HG03175 (cell line): Measurements from ENCODE around the gene OLIG3.

Experiments used
- ATAC-seq: cut with Tn5 transposase; IDR thresholded peaks from one replicate; pipeline ENCODE4 v1.9.1; 2021; ENCODE audit warnings: mild to moderate bottlenecking, moderate library complexity; ENCODE audit not compliant: unreplicated experiment

The OLIG3 gene

DNA sequence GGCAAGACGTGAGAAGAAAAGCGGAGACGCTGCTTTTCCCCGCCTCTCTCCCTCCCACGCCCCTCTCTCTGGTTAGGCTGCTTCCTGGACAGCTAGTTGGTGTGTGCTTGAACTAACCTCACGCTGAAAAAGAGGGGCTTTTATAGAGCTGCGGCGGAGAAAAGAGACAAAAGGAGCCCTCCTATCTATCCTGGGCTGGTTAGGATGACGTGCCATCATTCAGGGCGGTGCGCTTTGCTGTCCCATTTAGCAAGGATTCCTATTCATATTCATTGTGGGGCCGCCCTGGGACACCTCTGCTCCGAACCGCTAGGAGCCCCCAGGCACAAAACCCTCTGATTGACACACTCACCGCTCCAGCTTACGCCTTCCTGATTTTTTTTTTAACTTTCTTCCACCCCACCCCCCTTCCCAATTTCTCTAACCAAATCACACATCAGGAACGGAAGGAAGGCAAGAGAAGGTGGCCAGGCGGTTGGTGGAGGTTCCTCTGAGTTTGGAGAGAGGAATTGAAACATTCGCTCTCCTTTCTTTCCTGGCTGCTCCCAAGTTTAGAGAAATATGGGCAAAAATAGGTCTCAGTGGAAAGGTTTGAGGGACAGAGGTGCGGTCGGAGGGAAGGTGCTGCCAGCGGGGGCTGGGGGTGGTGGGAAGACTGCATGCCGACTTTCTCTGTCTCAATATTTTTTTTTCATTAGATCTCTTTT lies at the start of gene OLIG3:
TSS of gene OLIG3 (minus strand) at position 114 of the 707 bp plus-strand sequence. CDS start 224 bp downstream, outside the sequence.
- no peak for ATAC-seq

DNA sequence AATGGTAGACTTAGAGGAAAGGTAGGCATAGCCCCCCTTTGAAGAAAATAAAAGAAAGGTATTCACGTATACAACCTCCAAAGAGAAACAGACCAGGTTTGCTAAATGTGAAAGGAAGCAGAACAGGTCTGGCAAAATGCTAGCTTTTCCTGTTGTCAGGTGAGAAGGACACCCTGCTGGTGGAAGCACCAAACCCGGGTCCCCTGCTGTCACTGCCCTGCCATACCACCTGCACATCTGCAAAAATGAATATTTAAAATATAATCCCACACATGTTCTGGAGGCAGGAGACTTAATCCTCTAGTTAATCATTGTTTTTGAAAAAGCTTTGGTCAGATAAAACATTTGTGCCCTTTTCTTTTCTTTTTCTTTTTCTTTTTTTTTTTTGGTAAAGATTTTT lies 48.9 kb upstream of the OLIG3 start:
- ATAC-seq = no peak

DNA sequence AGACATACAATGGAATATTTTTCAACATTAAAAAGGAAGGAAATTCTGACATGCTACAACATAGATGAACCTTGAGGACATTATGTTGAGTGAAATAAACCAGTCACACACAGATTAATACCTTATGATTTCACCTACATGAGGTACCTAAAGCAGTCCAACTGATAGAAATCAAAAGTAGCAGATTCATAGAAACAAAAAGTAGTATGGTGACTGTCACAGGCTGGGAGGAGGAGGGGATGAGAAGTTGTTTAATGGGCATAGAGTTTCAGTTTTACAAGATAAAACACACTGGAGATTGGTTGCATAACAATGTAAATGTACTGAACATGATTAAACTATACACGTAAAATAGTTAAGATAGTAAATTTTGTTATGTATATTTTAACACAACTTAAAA lies 48.5 kb upstream of the OLIG3 start:
- ATAC-seq = no peak

DNA sequence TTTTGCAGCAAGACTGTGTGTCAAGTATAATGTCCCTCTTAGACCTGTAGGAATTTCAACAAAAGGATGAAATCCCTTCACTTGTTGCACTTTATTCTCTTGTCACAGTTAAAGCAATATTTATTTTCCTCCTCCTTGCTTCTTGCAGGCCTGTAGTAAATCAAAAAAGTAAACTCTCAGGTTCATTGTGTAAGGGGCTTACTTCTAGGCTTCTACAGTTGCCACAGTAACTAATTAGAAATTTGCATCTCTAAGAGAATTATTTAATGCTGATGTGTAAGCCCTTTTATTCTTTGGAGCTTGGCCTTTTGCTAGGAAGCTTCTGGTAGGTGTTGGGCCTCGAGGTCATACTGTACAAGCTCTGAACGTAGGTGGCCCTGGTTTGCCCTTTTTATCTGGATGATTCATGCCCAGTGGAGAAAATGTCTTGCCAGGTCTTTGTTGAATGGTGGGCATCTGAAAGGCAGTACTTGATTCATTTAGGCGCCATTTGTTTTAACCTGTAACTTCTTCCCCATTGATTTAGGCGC lies 47.4 kb upstream of the OLIG3 start:
- no peak for ATAC-seq

DNA sequence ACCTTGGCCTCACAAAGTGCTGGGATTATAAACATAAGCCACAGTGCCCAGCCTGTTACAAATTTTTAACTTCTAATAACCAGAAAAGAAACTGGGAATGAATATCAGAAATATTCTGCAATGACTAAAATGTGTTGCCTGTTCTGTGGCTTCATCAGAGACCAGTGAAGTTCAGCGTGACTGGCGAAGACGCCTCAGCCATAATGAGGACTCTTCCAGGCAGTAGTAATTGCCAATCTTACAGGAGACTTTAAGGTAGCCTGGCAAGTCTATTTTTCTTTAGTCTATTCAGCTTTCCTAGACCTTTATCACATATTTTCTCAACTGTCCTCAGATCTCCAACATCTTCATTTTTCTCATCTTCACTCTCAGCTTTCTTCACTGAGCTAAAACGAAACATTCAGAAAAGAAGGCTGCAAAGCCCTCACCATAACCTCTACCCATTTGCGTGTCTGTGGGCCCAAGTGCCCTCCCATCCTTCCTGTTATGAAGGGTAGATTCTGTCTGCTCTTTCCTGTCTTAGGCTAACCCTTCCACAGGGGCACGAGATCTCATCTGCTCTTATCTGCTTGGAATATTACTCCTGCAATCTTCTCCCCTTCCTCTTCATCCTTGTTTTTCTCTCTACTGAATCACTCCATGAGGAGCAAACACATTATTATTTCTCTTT lies 42.0 kb upstream of the OLIG3 start:
- no peak for ATAC-seq

- ATAC-seq = no peak
These were observed 37.3 kb upstream of the OLIG3 start for GRCh38 chr6:137531376-137532092.

DNA sequence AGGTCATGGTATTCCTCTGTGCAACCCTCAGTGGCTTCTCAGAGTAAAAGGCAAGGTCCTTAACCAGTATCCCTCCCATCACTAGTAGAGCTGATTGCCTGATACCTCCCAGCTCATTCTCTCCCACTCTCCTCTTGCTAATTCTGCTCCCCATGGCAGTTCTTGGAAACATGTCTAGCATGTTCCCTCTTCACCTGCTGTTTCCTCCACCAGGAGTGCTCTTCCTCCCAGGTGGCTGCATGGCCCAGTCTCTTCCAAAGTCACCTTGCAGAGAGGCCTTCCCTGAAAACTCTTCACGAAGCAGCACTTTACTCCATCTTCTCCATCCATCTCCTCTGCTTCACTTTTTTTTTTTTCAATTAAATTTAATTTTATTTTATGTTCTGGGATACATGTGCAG lies 36.2 kb upstream of the OLIG3 start:
- no peak for ATAC-seq

- ATAC-seq = no peak
These were observed 28.6 kb upstream of the OLIG3 start for GRCh38 chr6:137522831-137523230.

DNA sequence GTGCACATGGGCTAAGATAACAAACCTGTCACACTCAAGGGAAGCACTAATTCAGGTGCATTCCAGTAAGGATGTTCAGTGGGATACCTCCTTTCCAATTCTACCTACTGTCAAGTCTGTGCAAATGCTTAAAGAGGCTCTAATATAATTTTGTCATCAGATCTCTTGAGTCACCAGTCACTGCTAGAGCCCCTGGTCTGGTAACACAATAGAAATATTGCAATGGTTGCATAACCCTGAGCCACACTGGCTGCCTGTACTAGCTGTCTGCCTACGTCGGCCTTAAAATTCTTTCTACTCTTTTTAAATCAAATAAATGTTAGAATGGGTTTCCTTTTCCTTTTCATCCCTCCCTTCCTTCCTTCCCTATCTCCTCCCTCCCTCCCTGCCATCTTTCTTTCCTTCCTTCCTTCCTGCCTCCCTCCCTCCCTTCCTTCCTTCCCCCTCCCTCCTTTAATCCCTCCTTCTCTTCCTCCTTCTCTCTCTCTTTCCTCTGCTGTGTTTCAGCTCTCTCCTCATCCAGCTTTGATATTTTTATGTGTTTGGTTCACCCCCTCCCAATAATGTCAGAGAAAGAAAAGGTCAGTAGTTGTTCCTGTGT lies 28.1 kb upstream of the OLIG3 start:
- no peak for ATAC-seq

- no peak for ATAC-seq
These were observed 26.3 kb upstream of the OLIG3 start for GRCh38 chr6:137520520-137520919.

- no peak for ATAC-seq
These were observed 25.5 kb upstream of the OLIG3 start for GRCh38 chr6:137519629-137520176.

DNA sequence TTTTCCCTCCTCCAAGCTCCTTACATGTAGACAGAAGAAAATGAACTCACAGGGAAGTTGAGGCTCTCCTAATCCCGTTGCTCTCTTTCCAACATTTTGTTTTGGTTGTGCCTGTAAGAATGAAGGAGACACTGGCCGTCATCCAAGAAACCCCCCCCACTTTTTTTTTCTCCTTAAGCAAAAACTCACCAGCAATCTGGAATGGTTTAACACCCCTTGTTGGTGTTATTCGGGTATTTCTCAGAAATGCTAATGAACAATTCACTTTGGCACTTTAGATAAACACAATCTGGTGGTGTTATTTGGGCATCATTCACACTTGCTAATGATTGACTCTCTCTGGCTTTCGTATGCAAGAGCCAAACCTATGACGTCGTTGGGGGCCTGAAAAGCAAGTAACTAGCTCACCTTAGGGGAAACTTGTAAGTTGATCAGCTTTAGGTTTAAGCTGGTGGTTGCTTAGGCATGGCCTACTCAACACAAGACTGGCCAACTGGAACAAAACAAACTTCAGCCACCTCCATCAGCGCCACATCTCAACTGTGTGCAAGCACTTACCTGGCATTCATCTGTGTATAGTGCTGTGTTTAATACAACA lies 24.3 kb upstream of the OLIG3 start:
- ATAC-seq = no peak

DNA sequence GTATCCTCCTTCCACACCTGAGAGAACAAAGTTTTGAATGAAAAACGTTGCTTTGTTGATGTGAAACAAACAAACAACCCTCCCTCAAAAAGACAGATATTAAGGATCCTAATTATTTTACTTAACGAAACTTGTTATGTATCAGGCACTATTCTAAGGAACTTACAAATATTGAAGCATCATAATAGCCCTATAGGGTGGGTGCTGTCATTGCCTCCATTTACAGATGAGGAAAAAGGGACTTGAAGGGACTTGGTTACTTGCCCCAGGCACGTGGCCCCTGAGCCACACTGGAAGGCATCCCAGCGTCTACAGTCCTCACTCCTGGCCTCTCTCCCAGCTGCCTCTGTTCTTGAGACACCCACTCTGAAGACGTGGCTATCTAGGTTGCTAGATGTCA lies 20.2 kb upstream of the OLIG3 start:
- ATAC-seq = no peak

DNA sequence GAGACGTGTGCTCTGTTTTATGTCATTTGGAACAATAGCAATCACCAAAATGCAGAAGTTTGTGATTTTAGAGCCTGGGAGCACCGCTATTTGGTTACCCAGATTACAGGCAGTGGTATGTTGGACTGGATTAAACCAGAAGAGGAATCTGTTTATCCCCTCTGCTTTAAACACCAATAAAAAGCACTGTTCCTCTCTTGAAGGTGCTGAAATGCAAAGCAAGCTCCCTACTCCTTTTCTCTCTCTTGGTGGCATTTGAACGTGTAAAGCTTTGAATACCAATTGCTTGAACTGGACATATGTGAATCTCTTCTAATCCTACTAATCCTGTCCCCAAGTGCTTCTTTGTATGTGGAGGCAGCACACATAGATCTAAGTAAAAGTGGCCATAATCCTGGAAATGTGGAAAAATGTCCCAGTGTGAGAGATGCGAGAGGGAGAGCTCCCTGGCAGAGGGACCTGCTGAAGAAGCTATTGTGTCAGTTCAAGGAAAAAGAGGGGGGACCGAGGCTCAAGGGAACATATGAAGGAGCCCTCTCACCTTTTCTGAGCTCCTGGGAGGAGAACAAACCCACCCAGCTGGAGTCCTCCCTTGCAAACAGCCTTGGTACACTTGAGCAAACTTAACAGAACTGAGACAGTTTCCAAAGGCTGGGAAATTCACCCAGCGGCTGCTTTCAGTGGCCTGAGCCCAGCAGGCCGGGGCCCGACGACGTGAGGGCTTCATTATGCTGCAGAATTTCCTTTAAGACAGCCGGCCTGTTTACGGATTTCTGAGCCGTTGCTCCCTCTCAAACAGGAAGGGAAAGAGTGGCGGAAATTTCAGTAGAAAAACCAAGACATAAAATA lies 18.8 kb upstream of the OLIG3 start:
- no peak for ATAC-seq

GRCh38 chr6:137510923-137511322 lies 16.7 kb upstream of the OLIG3 start:
- no peak for ATAC-seq

- ATAC-seq = no peak
These were observed 4.4 kb upstream of the OLIG3 start for GRCh38 chr6:137498481-137499190.

GRCh38 chr6:137497721-137498463 lies 3.7 kb upstream of the OLIG3 start:
- no peak for ATAC-seq

GRCh38 chr6:137496909-137497720 lies 2.9 kb upstream of the OLIG3 start:
- ATAC-seq = no peak
